ENCODE measurements around the gene RASGRF2. TPM values are rescaled to one million over a fixed set of nuclear protein-coding genes. Genes with fewer than 3 reads are reported as not detected.

Gene RASGRF2
- total RNA-seq, 1 experiment from 2014 or later = 9.1 TPM

DNA sequence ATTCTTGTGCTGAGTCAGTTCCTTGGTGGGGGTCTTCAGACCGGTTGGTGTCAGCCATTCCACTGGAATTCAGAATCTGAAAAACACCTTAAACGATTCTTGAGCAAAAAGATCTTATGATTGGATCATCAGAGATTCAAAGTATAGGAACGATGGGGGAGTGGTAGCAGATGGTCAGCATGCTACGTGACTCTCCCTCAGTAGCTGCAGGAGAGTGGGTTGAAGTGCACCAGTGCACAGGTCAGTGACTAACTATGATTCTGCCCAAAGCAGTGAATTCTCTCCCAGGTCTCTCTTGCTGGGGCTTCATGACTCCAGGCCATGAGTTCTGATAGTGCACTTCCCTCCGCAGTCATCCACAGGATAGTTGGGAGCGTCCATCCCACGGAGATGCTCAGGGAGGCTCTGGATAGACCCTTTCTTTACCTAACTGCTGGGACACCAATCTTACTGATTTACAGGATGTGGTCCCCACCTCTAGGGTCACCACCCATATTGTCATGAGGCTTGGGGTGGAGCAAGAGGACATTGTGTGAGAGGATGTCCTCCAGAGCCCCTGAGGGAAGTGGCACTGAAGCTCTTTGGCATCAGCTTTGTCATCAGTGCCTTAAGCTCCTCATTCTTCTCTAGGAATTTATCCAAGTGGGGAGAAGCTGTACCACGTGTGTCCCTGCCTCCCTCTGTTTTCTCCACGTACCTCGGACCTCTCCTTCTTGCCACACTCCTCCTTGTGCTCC is 62.0 kb downstream of the RASGRF2 start:
- DNase-seq (ENCODE audit: low spot score) = no peak
- intact Hi-C loops (cut with micrococcal nuclease; ENCODE audit: unreplicated experiment) = no loop called here
- Histone ChIP-seq H3K4me1 (ENCODE audit: insufficient read depth, low read length, poor library complexity, severe bottlenecking) (peaks cover 7% of the 10 kb centered on the region), H3K9me3 (ENCODE audit: low read depth, low read length, poor library complexity, severe bottlenecking) (no peaks in the 10 kb centered on the region), H3K36me3 (ENCODE audit: insufficient read depth, low read length, poor library complexity, severe bottlenecking) (no peaks in the 10 kb centered on the region), H3K27me3 (replicated peaks; ENCODE audit: insufficient read depth, low read depth, low read length, poor library complexity) (no peaks in the 10 kb centered on the region), H3K27ac (ENCODE audit: low read depth, low read length, poor library complexity, severe bottlenecking) (no peak overlapping the region), H3K4me3 (ENCODE audit: low read depth, low read length, poor library complexity, severe bottlenecking) (no peak overlapping the region)
- no TSS peak for BruUV-seq (replicated peaks)
- TF ChIP-seq EZH2 (IDR thresholded peaks at IDR 0.05; ENCODE audit: borderline replicate concordance, low read depth, low read length, poor library complexity, severe bottlenecking) = no peak
- TF ChIP-seq, protein P1, sequence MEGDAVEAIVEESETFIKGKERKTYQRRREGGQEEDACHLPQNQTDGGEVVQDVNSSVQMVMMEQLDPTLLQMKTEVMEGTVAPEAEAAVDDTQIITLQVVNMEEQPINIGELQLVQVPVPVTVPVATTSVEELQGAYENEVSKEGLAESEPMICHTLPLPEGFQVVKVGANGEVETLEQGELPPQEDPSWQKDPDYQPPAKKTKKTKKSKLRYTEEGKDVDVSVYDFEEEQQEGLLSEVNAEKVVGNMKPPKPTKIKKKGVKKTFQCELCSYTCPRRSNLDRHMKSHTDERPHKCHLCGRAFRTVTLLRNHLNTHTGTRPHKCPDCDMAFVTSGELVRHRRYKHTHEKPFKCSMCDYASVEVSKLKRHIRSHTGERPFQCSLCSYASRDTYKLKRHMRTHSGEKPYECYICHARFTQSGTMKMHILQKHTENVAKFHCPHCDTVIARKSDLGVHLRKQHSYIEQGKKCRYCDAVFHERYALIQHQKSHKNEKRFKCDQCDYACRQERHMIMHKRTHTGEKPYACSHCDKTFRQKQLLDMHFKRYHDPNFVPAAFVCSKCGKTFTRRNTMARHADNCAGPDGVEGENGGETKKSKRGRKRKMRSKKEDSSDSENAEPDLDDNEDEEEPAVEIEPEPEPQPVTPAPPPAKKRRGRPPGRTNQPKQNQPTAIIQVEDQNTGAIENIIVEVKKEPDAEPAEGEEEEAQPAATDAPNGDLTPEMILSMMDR (conservative IDR thresholded peaks at IDR 0.05; ENCODE audit: low read depth, low read length) = no peak
- ChIA-PET CTCF (no interaction called here), POLR2A (ENCODE audit: low non-redundant PET) (no interaction called here)

DNA sequence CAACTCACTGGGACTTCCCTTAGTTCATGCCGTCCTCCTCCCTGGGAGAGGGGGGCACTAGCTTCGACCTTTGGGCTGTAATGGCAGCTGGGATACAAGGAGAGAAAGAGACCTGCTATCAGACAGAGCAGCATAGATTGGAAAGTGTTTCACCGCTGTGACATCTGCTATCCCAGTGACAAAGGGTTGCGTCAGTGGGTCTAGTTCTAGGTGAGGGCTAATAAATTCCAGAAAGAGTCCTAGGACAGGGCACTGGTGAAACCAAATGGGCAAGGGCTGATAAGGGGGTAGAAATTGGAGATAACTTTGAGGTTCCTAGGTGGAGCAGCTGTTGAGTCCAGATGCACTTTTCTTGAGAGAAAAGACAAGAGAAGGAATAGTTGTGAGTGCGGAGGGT is 62.5 kb downstream of the RASGRF2 start:
- H3K4me3 ChIP-seq (ENCODE audit: low read depth, low read length, poor library complexity, severe bottlenecking) = no peak overlapping the region
- no peaks in the 10 kb centered on the region for H3K36me3 ChIP-seq (ENCODE audit: insufficient read depth, low read length, poor library complexity, severe bottlenecking)
- ChIA-PET POLR2A (ENCODE audit: low non-redundant PET) (no interaction called here), CTCF (no interaction called here)
- no peaks in the 10 kb centered on the region for H3K9me3 ChIP-seq (ENCODE audit: low read depth, low read length, poor library complexity, severe bottlenecking)
- intact Hi-C loops (cut with micrococcal nuclease; ENCODE audit: unreplicated experiment) = no loop called here
- H3K4me1 ChIP-seq (ENCODE audit: insufficient read depth, low read length, poor library complexity, severe bottlenecking) = peaks cover 4% of the 10 kb centered on the region
- H3K27me3 ChIP-seq (replicated peaks; ENCODE audit: insufficient read depth, low read depth, low read length, poor library complexity) = no peaks in the 10 kb centered on the region
- no peak for DNase-seq (ENCODE audit: low spot score)
- TF ChIP-seq, protein P1 (conservative IDR thresholded peaks at IDR 0.05; ENCODE audit: low read depth, low read length) = no peak
- no peak for TF ChIP-seq EZH2 (IDR thresholded peaks at IDR 0.05; ENCODE audit: borderline replicate concordance, low read depth, low read length, poor library complexity, severe bottlenecking)
- BruUV-seq (replicated peaks) = no TSS peak
- no peak overlapping the region for H3K27ac ChIP-seq (ENCODE audit: low read depth, low read length, poor library complexity, severe bottlenecking)

DNA sequence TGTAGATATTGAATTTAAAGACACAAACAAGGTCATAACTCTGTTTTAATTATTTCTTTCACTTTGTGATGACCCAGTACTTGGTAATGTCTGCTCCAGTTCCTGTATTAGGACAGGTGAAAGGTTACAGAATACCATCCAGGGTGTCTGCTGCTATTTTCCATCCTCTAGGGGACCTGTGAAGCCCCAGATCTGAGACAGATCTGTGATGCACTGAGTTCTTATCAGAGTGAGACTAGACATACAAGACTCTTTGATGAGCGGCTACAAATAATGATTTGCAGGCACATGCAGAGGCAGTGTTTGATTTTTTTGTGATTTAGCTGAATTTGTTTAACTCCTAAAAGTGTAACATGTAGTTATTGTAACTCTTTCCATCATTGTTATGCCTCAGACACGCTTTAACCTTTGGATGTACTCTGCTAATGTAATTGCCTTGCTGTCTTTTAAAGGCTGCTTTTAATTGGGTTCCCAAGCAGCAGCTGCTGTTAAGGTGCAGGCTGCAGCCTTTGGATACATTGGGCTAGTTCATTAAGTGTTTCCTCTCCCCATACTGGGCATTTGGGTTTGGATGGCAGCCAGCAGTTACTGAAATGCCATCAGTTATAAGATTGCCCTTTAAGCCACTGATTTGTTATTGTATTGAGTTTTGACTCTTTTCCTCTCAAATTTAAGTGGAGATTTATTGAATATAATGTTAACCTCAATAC is 63.3 kb downstream of the RASGRF2 start:
- CTCF ChIA-PET = no interaction called here
- H3K4me1 ChIP-seq (ENCODE audit: insufficient read depth, low read length, poor library complexity, severe bottlenecking) = peaks cover 4% of the 10 kb centered on the region
- H3K9me3 ChIP-seq (ENCODE audit: low read depth, low read length, poor library complexity, severe bottlenecking) = no peaks in the 10 kb centered on the region
- intact Hi-C loops (cut with micrococcal nuclease; ENCODE audit: unreplicated experiment) = no loop called here
- H3K4me3 ChIP-seq (ENCODE audit: low read depth, low read length, poor library complexity, severe bottlenecking) = no peak overlapping the region
- TF ChIP-seq, protein P1 (conservative IDR thresholded peaks at IDR 0.05; ENCODE audit: low read depth, low read length) = no peak
- no TSS peak for BruUV-seq (replicated peaks)
- H3K36me3 ChIP-seq (ENCODE audit: insufficient read depth, low read length, poor library complexity, severe bottlenecking) = no peaks in the 10 kb centered on the region
- POLR2A ChIA-PET (ENCODE audit: low non-redundant PET) = no interaction called here
- no peak overlapping the region for H3K27ac ChIP-seq (ENCODE audit: low read depth, low read length, poor library complexity, severe bottlenecking)
- no peaks in the 10 kb centered on the region for H3K27me3 ChIP-seq (replicated peaks; ENCODE audit: insufficient read depth, low read depth, low read length, poor library complexity)
- peak; percentile 17 for DNase-seq (ENCODE audit: low spot score)

Measured in A673 (cell line).